GM13976 (cell line): Measurements from ENCODE around the gene ZIC5.

Experiments used
- DNase-seq: peaks from one replicate; pipeline ENCODE4 v3.0.0; 2012; ENCODE audit warnings: low spot score
- in situ Hi-C: fragments of 300-500 bp; cut with MboI; formaldehyde crosslinking; loops from one replicate; pipeline ENCODE4 v1.12.0; 2022; ENCODE audit warnings: low sequenced_read_pairs, mixed read lengths, inconsistent platforms; ENCODE audit not compliant: unreplicated experiment
- TF ChIP-seq, protein P1 (sequence below): IDR thresholded peaks from 2 replicates; pipeline ENCODE4 v1.5.1; 2012; ENCODE audit warnings: borderline replicate concordance, mild to moderate bottlenecking; ENCODE audit not compliant: insufficient read depth; ENCODE audit errors: extremely low read depth, missing control alignments, control extremely low read depth

The ZIC5 gene

DNA sequence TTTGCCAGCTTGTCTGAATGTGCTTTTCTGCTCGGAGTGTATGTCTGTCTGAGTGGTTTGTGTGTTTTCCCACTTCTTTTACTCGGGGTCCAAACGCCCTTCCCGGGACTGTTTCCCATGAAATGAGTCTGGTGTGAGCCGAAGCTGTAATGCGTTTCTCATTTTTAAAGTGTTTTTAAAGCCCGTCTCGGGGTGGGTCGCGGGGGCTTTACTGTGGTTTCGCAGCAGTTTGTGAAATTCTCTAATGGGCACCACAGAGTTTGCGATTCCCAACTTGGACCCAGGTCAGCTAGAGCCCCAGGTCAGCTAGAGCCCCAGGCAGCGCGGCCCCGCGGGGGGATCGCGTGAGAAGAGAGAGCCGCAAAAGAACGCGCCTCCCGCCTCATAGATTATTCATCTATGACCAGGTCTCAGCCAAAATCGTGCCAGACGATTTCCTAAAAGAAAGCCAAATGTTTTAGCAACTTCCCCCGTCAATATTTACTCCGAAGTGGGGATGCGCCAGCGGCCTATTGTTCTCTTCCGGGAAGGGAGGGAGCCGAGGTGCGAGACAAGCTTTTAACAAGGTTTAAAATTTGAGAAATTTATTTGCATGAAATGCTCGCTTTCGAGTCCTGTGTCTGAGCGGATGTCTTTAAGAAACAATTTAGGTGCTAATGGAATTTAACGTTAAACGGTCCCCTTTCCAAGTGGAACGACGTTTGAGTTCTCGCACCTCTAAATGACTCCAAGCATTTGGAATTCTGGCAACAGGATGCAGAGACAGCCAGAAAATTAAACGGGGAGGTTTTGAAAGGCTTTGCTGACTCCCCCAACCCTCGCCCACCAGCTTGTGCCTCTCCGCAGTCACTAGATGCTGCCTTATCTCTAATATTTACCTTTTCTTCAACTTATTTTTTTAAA is 12.2 kb upstream of the ZIC5 start:
- no peak for DNase-seq
- in situ Hi-C loops: no loop called here
- TF ChIP-seq, protein P1, sequence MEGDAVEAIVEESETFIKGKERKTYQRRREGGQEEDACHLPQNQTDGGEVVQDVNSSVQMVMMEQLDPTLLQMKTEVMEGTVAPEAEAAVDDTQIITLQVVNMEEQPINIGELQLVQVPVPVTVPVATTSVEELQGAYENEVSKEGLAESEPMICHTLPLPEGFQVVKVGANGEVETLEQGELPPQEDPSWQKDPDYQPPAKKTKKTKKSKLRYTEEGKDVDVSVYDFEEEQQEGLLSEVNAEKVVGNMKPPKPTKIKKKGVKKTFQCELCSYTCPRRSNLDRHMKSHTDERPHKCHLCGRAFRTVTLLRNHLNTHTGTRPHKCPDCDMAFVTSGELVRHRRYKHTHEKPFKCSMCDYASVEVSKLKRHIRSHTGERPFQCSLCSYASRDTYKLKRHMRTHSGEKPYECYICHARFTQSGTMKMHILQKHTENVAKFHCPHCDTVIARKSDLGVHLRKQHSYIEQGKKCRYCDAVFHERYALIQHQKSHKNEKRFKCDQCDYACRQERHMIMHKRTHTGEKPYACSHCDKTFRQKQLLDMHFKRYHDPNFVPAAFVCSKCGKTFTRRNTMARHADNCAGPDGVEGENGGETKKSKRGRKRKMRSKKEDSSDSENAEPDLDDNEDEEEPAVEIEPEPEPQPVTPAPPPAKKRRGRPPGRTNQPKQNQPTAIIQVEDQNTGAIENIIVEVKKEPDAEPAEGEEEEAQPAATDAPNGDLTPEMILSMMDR: no peak

DNA sequence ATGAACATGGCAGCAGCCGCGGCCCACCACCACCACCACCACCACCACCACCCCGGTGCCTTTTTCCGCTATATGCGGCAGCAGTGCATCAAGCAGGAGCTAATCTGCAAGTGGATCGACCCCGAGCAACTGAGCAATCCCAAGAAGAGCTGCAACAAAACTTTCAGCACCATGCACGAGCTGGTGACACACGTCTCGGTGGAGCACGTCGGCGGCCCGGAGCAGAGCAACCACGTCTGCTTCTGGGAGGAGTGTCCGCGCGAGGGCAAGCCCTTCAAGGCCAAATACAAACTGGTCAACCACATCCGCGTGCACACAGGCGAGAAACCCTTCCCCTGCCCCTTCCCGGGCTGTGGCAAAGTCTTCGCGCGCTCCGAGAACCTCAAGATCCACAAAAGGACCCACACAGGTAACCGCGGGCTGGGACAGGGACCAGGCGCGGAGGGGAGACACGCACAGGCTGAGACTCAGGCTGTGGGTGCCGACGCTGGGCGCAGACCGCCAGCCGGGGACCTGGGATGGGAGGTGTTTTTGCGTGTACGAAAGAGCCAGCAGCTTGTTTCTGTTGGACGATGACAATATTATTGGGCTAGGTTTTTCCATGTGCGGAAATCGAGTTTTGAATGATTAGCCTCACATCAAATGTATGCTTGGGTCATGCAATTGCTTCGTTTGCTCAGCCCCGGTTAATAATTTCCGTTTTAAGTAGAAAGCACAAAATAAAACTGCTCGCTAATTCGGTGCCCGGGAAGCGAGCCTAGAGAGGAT is 11.3 kb upstream of the ZIC5 start:
- DNase-seq: no peak
- TF ChIP-seq, protein P1: no peak
- in situ Hi-C loops: no loop called here

DNA sequence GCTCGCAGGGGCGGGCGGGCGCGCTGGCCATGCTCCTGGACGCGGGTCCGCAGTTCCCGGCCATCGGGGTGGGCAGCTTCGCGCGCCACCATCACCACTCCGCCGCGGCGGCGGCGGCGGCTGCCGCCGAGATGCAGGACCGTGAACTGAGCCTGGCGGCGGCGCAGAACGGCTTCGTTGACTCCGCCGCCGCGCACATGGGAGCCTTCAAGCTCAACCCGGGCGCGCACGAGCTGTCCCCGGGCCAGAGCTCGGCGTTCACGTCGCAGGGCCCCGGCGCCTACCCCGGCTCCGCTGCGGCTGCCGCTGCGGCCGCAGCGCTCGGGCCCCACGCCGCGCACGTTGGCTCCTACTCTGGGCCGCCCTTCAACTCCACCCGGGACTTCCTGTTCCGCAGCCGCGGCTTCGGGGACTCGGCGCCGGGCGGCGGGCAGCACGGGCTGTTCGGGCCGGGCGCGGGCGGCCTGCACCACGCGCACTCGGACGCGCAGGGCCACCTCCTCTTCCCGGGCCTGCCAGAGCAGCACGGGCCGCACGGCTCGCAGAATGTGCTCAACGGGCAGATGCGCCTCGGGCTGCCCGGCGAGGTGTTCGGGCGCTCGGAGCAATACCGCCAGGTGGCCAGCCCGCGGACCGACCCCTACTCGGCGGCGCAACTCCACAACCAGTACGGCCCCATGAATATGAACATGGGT is 10.6 kb upstream of the ZIC5 start:
- in situ Hi-C loops: no loop called here
- DNase-seq: no peak
- TF ChIP-seq, protein P1: no peak

DNA sequence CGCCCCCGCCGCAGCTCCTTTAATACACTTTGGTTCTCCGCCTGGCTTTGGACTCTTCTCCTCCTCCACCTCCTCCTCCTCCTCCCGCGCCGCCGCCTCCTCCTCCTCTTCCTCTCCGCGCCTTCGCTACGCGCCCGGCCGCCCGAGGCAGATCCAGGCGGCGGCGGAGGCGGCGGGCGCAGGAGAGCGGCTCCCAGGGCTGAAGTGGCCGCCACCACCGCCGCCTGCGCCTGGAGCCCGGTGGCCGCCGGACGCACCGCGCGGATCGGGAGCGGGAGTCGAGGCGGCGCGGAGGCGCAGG is 10.1 kb upstream of the ZIC5 start, which contains the start of gene ZIC2:
ZIC2 (plus strand) TSS at position 50 of the 301 bp plus-strand sequence. CDS start 281 bp downstream, outside the sequence.
- in situ Hi-C loops: no loop called here
- DNase-seq: no peak
- TF ChIP-seq, protein P1: no peak

DNA sequence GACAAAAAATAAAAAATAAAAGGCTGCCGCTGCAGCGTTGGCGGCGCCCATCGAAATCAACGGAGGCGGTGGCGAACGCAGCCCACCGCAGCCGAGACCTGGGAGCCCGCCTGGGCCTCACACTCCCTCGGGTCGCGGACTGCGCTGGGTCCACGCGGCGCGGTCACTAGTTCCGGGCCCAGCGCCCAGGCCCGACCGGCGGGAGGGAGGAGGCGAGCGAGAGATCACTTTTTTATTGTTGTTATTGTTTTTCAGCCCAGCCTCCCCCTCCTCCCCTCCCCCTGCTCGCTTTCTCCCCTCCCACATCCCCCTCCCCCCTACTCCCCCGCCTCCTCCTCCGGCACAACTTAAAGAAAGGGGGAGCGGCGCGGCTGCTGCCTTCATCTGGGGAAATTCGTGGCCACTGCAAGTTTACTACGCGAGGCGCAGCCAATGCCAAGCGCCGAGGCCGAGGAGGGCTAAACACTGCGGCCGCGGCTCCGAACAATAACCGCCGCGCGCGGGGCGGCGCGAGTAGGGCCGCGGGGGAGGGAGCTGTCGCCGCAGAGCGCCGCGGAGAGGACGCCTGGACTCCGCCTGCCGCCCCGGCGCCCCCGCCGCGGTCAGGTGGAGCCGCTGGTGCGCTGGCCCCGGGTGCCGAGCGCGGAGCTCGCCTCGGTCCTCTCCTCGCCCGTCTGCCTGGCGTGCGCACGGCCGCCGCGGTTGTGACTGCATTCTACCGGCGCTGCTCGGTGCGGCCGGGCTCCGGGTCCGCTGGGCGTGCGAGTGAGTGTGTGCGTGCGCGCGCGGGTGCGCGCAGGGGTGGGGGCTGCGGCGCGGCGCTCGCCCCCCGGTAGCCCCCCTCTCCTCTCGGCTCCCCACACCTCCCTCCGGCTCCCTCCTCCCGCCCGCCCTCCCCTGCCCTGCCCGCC is 9.5 kb upstream of the ZIC5 start:
- no peak for DNase-seq
- in situ Hi-C loops: no loop called here
- TF ChIP-seq, protein P1: no peak
